22Rv1 (cell line): ENCODE measurements around the gene SDK2.

Experiments used
- ZFX ChIP-seq: fragments of 450-650 bp; IDR thresholded peaks from 2 replicates; pipeline ENCODE4 v1.6.1; 2017; ENCODE audit warnings: antibody characterized with exemption, borderline replicate concordance
- TF ChIP-seq, protein P1 (sequence below): fragments of 450-650 bp; IDR thresholded peaks from 2 replicates; pipeline ENCODE4 v1.5.1; 2017; ENCODE audit warnings: mild to moderate bottlenecking

DNA sequence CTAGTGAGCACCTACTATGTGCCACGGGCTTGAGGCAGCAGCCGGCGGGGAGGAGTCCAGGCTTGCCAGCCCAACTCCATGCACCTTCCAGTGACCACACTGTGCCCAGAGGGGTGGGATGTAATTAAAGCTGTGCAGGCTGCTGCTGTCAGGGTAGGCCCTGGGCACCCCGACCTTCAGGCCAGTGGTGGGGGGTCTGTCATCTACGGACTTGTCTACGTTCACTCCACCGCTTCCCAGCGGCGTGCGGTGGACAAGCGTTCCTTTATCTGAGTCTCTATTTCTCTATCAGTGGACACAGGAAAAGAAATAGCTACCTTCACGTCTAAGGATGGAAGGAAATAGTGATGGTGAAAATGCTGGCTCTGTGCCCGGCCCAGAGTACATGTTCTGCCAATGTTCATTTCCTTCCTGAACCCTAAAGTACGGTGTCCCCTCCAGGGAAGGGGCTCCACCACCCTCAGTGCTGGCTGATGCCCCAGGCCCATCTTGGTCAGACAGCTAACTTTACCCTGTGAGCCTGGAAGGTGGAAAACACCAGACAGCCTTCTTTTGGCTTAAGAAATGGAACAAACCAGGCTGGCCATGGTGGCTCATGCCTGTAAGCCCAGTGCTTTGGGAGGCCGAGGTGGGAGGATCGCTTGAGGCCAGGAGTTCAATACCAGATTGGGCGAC lies 135.2 kb downstream of the SDK2 start:
- TF ChIP-seq, protein P1, sequence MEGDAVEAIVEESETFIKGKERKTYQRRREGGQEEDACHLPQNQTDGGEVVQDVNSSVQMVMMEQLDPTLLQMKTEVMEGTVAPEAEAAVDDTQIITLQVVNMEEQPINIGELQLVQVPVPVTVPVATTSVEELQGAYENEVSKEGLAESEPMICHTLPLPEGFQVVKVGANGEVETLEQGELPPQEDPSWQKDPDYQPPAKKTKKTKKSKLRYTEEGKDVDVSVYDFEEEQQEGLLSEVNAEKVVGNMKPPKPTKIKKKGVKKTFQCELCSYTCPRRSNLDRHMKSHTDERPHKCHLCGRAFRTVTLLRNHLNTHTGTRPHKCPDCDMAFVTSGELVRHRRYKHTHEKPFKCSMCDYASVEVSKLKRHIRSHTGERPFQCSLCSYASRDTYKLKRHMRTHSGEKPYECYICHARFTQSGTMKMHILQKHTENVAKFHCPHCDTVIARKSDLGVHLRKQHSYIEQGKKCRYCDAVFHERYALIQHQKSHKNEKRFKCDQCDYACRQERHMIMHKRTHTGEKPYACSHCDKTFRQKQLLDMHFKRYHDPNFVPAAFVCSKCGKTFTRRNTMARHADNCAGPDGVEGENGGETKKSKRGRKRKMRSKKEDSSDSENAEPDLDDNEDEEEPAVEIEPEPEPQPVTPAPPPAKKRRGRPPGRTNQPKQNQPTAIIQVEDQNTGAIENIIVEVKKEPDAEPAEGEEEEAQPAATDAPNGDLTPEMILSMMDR, result no peak
- no peak for TF ChIP-seq ZFX
